BJ (cell line): ENCODE data around the gene VWA2. TPM values are rescaled to one million over a fixed set of nuclear protein-coding genes. Genes with fewer than 3 reads are reported as not detected.

Source experiments
- CTCF ChIA-PET: fragments of 350-600 bp; formaldehyde crosslinking; extraction: SDS; loops from one replicate; lab custom pipeline; 2021; ENCODE audit warnings: antibody characterized with exemption, inconsistent platforms; lab: Yijun Ruan, JAX
- POLR2A ChIA-PET: fragments of 300-600 bp; sonication (Branson Sonifier 250); formaldehyde crosslinking; extraction: SDS; loops from one replicate; lab custom pipeline; 2021; ENCODE audit warnings: antibody characterized with exemption; lab: Charles Lee
- DNase-seq: peaks from one replicate; pipeline ENCODE4 v3.0.0-alpha.2; 2011; ENCODE audit warnings: low read depth
- H3K27me3 ChIP-seq: 2 replicates; pipeline ENCODE4 v1.6.0; 2011; ENCODE audit warnings: low read length; ENCODE audit not compliant: control insufficient read depth, insufficient read depth
- H3K36me3 ChIP-seq: 2 replicates; pipeline ENCODE4 v1.5.1; 2011; ENCODE audit warnings: low read length; ENCODE audit not compliant: control insufficient read depth, insufficient read depth
- H3K4me3 ChIP-seq: 2 replicates; pipeline ENCODE4 v1.5.1; 2011; ENCODE audit warnings: low read depth, mild to moderate bottlenecking, control low read depth, low read length
- CTCF ChIP-seq: IDR thresholded peaks from 2 replicates; pipeline ENCODE4 v1.5.1; 2011; ENCODE audit warnings: low read depth, mild to moderate bottlenecking, control low read depth, inconsistent platforms, low read length, moderate library complexity; ENCODE audit not compliant: insufficient read depth
- polyA plus RNA-seq: library from polyadenylated mRNA; depleted of rRNA; stranded (reverse); fragments of >200 nt; gene quantifications from 2 replicates; pipeline ENCODE4 v1.2.3, GENCODE V29; 2011

The VWA2 gene
- polyA plus RNA-seq, 1 experiment, result 0.07 TPM

GRCh38 chr10:114257498-114257897 lies 18.4 kb downstream of the VWA2 start:
- DNase-seq, result no peak
- no peak for TF ChIP-seq CTCF
- ChIA-PET CTCF (no interaction called here), POLR2A (no interaction called here)
- no peak overlapping the region for H3K4me3 ChIP-seq
- H3K27me3 ChIP-seq, result no peaks in the 10 kb centered on the region
- H3K36me3 ChIP-seq, result no peaks in the 10 kb centered on the region

- Histone ChIP-seq H3K4me3 (no peak overlapping the region), H3K27me3 (no peaks in the 10 kb centered on the region), H3K36me3 (no peaks in the 10 kb centered on the region)
- no peak for DNase-seq
- ChIA-PET CTCF (interaction anchor here (0.8 kb wide), 1 partner anchor 46 kb away, joined by 4 read pairs; no protein-coding TSS in a partner anchor), POLR2A (interaction anchor here (0.7 to 0.8 kb wide), 2 partner anchors 25 to 62 kb away, joined by 4 to 5 read pairs; no protein-coding TSS in a partner anchor)
- no peak for TF ChIP-seq CTCF
Observed at GRCh38 chr10:114258274-114258840, 19.3 kb downstream of the VWA2 start.

GRCh38 chr10:114259824-114260223 lies 20.8 kb downstream of the VWA2 start:
- no peaks in the 10 kb centered on the region for H3K27me3 ChIP-seq
- H3K36me3 ChIP-seq, result no peaks in the 10 kb centered on the region
- H3K4me3 ChIP-seq, result no peak overlapping the region
- ChIA-PET CTCF (interaction anchor here (2.0 kb wide), 1 partner anchor 44 kb away, joined by 8 read pairs; no protein-coding TSS in a partner anchor), POLR2A (no interaction called here)
- DNase-seq, result peak; percentile 58
- TF ChIP-seq CTCF, result no peak

GRCh38 chr10:114260366-114260765 lies 21.3 kb downstream of the VWA2 start:
- Histone ChIP-seq H3K4me3 (no peak overlapping the region), H3K36me3 (no peaks in the 10 kb centered on the region), H3K27me3 (no peaks in the 10 kb centered on the region)
- ChIA-PET CTCF (interaction anchor here (2.0 kb wide), 1 partner anchor 44 kb away, joined by 8 read pairs; no protein-coding TSS in a partner anchor), POLR2A (no interaction called here)
- DNase-seq, result no peak
- no peak for TF ChIP-seq CTCF

GRCh38 chr10:114261076-114261475 lies 22.0 kb downstream of the VWA2 start:
- POLR2A ChIA-PET, result no interaction called here
- Histone ChIP-seq H3K36me3 (no peaks in the 10 kb centered on the region), H3K4me3 (no peak overlapping the region), H3K27me3 (no peaks in the 10 kb centered on the region)
- CTCF ChIA-PET, result interaction anchor here (2.0 kb wide), 1 partner anchor 43 kb away, joined by 8 read pairs; no protein-coding TSS in a partner anchor
- no peak for TF ChIP-seq CTCF
- DNase-seq, result peak; percentile 43
